Fibroblast of the aortic adventitia (primary cell): ENCODE data around the gene DNMT3L. TPM values are rescaled to one million over a fixed set of nuclear protein-coding genes. Genes with fewer than 3 reads are reported as not detected.
"Not testable (repeated sequence)": the region's sequence is repeated elsewhere in the genome, so short reads cannot be mapped to it uniquely, and the experiment has no call there.

ENCODE experiments used
- DNase-seq: peaks from one replicate; pipeline ENCODE4 v3.0.0-alpha.2; 2010; ENCODE audit warnings: low read depth
- H3K4me3 ChIP-seq: 2 replicates; pipeline ENCODE4 v1.5.1; 2011; ENCODE audit warnings: low read depth, mild to moderate bottlenecking, control low read depth, low read length, moderate library complexity
- CTCF ChIP-seq: IDR thresholded peaks from 2 replicates; pipeline ENCODE4 v1.5.1; 2011; ENCODE audit warnings: mild to moderate bottlenecking, low read length, control low read depth, inconsistent platforms; ENCODE audit not compliant: insufficient read depth
- total RNA-seq: library from RNA; depleted of rRNA; stranded (reverse); fragments of >200 nt; gene quantifications from 2 replicates; pipeline ENCODE4 v1.2.3, GENCODE V29; 2012; ENCODE audit warnings: low replicate concordance

The DNMT3L gene
- total RNA-seq, 1 donor: not detected

GRCh38 chr21:44285138-44285992 lies 23.7 kb upstream of the DNMT3L start, which contains the start of gene AIRE:
Gene AIRE (plus strand): TSS chr21:44285876. CDS start chr21:44286007, 131 bp downstream.
- DNase-seq: no peak
- no peak for TF ChIP-seq CTCF
- no peak within 1 kb of the TSS for H3K4me3 ChIP-seq

DNA sequence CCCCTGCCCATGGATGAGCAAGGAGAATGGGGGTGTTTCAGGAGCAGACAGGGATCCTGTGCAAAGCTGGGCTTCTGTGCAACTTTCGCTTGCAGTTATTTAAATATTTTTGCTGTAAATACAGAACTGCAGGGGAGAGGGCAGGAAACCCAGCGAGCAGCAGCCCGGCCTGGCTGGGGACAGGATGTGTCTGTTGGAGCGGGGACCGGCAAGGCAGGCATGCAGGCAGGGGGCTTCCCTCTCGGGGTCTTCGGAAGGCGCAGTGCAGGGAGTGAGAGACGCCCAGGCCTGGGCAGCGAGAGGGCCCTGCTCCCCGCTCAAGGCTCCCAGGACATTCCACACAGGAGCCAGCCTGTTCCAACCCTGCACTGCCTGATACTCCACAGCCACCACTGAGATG lies 22.3 kb upstream of the DNMT3L start:
- H3K4me3 ChIP-seq: no peak overlapping the region
- no peak for DNase-seq
- no peak for TF ChIP-seq CTCF

DNA sequence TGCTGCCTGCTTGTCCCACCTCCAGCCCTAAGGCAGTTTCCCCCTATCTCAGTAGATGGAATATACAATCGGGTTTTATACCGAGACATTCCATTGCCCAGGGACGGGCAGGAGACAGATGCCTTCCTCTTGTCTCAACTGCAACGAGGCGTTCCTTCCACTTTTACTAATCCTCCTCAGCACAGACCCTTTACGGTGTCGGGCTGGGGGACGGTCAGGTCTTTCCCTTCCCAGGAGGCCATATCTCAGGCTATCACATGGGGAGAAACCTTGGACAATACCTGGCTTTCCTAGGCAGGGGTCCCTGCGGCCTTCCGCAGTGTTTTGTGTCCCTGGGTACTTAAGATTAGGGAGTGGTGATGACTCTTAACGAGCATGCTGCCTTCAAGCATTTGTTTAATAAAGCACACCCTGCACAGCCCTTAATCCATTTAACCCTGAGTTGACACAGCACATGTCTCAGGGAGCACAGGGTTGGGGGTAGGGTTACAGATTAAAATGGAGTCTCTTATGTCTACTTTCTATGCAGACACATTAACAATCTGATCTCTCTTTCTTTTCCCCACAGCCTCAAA lies 21.6 kb upstream of the DNMT3L start:
- DNase-seq, H3K4me3 ChIP-seq: not testable (repeated sequence)

- no peak for DNase-seq
- TF ChIP-seq CTCF: no peak
- no peak overlapping the region for H3K4me3 ChIP-seq
Measured at GRCh38 chr21:44282370-44282769, 20.7 kb upstream of the DNMT3L start.

GRCh38 chr21:44281801-44282200 lies 20.1 kb upstream of the DNMT3L start:
- no peak for TF ChIP-seq CTCF
- H3K4me3 ChIP-seq: no peak overlapping the region
- DNase-seq: no peak

DNA sequence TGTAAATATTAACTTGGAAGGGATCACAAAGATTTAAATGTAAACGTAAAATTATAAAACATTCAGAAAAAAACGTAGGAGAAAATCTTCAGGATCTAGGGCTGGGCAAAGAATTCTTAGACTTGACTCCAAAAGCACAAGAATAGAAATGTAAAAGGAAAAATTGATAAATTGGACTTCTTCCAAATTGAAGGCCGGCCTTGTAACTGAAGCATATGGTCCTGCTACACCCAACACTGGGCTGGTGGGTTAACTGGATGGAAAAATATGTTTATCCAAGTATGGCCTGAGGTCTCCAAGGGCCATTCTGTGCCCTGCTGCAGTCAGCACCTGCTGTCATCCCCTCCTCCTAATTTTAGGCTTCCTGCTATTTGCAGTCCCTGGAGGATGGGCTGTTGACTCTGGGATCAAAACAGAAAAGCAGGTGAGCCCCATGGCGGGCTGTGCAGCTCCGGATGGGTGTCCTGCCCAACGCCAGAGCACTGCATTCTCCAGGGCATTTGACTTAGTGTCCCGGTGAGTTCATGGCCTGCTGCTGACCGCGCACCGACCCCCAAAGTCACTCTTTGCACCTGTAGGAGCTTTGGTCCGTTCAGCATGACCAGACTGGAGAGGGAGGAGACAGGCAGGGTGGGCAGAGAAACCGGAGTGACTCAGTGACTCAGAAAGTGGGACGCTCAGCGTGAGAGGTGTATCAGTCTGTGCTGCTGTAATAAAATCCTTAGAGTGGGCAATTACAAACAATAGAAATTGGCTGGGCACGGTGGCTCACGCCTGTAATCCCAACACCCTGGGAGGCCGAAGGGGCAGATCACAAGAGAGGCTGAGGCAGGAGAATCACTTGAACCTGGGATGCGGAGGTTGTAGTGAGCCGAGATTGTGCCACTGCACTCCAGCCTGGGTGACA lies 17.9 kb upstream of the DNMT3L start:
- no peak for TF ChIP-seq CTCF
- H3K4me3 ChIP-seq: no peak overlapping the region
- DNase-seq: no peak

- H3K4me3 ChIP-seq: no peak overlapping the region
- no peak for DNase-seq
- no peak for TF ChIP-seq CTCF
Measured at GRCh38 chr21:44275041-44275440, 13.3 kb upstream of the DNMT3L start.
